Caco-2 (cell line): ENCODE measurements around the gene SYS1. TPM values are rescaled to one million over a fixed set of nuclear protein-coding genes. Genes with fewer than 3 reads are reported as not detected.

Experiments
- BruUV-seq: library from RNA; stranded (reverse); fragments of 400-500 nt; replicated peaks from 2 replicates; lab custom pipeline; 2021; lab: Mats Ljungman, UMichigan
- CTCF ChIA-PET: fragments of 300-600 bp; sonication (Branson Sonifier 250); formaldehyde crosslinking; loops from one replicate; lab custom pipeline; 2022; ENCODE audit warnings: antibody characterized with exemption; lab: Charles Lee
- POLR2A ChIA-PET: fragments of 300-600 bp; sonication (Branson Sonifier 250); formaldehyde crosslinking; loops from one replicate; lab custom pipeline; 2022; ENCODE audit warnings: antibody characterized with exemption; lab: Charles Lee
- DNase-seq, 2 experiments: peaks; one replicate each; pipeline versions ENCODE4 v3.0.0 to v3.0.0-alpha.2; 2020 to 2022
- H3K27me3 ChIP-seq: replicated peaks from 2 replicates; pipeline ENCODE4 v1.6.0; 2011; ENCODE audit warnings: low read length; ENCODE audit not compliant: control insufficient read depth, insufficient read depth
- H3K36me3 ChIP-seq: 2 replicates; pipeline ENCODE4 v1.5.1; 2011; ENCODE audit warnings: low read length; ENCODE audit not compliant: control insufficient read depth, insufficient read depth
- H3K4me1 ChIP-seq: fragments of 250-450 bp; sonication (Bioruptor Pico); 2 replicates; pipeline ENCODE4 v1.5.1; 2020; ENCODE audit warnings: mild to moderate bottlenecking
- H3K4me3 ChIP-seq: 2 replicates; pipeline ENCODE4 v1.5.1; 2011; ENCODE audit warnings: low read depth, mild to moderate bottlenecking, control low read depth, low read length
- H3K9me3 ChIP-seq: fragments of 250-450 bp; sonication (Bioruptor Pico); 2 replicates; pipeline ENCODE4 v1.5.1; 2020; ENCODE audit warnings: mild to moderate bottlenecking, moderate library complexity
- H3K27ac Mint-ChIP-seq: one replicate; pipeline ENCODE4 v1.8.0; 2022; ENCODE audit warnings: mixed read lengths; ENCODE audit not compliant: unreplicated experiment
- H3K27me3 Mint-ChIP-seq: one replicate; pipeline ENCODE4 v1.8.0; 2022; ENCODE audit warnings: mixed read lengths; ENCODE audit not compliant: insufficient read depth, unreplicated experiment
- H3K36me3 Mint-ChIP-seq: one replicate; pipeline ENCODE4 v1.8.0; 2022; ENCODE audit warnings: mild to moderate bottlenecking, mixed read lengths; ENCODE audit not compliant: insufficient read depth, unreplicated experiment
- H3K4me1 Mint-ChIP-seq: one replicate; pipeline ENCODE4 v1.8.0; 2022; ENCODE audit warnings: low read depth, mixed read lengths; ENCODE audit not compliant: unreplicated experiment
- H3K4me3 Mint-ChIP-seq: one replicate; pipeline ENCODE4 v1.8.0; 2022; ENCODE audit warnings: mild to moderate bottlenecking, moderate library complexity, mixed read lengths; ENCODE audit not compliant: unreplicated experiment
- H3K9me3 Mint-ChIP-seq: one replicate; pipeline ENCODE4 v1.8.0; 2022; ENCODE audit warnings: mixed read lengths; ENCODE audit not compliant: unreplicated experiment
- CTCF ChIP-seq, 2 experiments: fragments of 200-600 bp in 1 of 2; IDR thresholded peaks; 1 replicate in 1 of 2; 2 replicates in 1 of 2; pipeline versions ENCODE4 v1.5.1 to v1.8.0; 2011 to 2022; ENCODE audit warnings: antibody characterized with exemption in 1 of 2, control low read depth in 1 of 2, inconsistent platforms in 1 of 2, low read depth in 1 of 2, low read length in 1 of 2, mild to moderate bottlenecking in 1 of 2, moderate library complexity in 1 of 2; ENCODE audit not compliant: insufficient read depth in 1 of 2, severe bottlenecking in 1 of 2, unreplicated experiment in 1 of 2
- intact Hi-C: fragments of 100-400 bp; cut with micrococcal nuclease; formaldehyde crosslinking; loops from one replicate; pipeline ENCODE4 v1.10.0; 2022; ENCODE audit not compliant: unreplicated experiment
- total RNA-seq: library from RNA; stranded (reverse); gene quantifications from 2 replicates; pipeline ENCODE4 v1.2.3, GENCODE V29; 2022

The SYS1 gene
- total RNA-seq, 1 experiment from 2014 or later, result 62.1 TPM

GRCh38 chr20:45407067-45407745, 44.2 kb downstream of the SYS1 start:
- TSS peak; percentile 21 for BruUV-seq
- H3K27me3 Mint-ChIP-seq, result no peaks in the 10 kb centered on the region
- peak overlapping the region; percentile 60 for H3K27ac Mint-ChIP-seq
- no peaks in the 10 kb centered on the region for H3K4me1 Mint-ChIP-seq
- peaks cover 9% of the 10 kb centered on the region for H3K9me3 Mint-ChIP-seq
- no peaks in the 10 kb centered on the region for H3K9me3 ChIP-seq
- ChIA-PET CTCF (interaction anchor here (0.6 to 2.1 kb wide), 10 partner anchors 8 to 527 kb away, joined by 3 to 17 read pairs (median 5); partner anchors contain the start of genes PIGT and SYS1), POLR2A (interaction anchor here (0.6 to 2.6 kb wide), 4 partner anchors 9 to 172 kb away, joined by 3 to 8 read pairs (median 4); partner anchors contain the start of genes PIGT, SYS1 and WFDC8)
- peaks cover 2% of the 10 kb centered on the region; the same call in 1 of the 2 replicates for H3K36me3 ChIP-seq
- no peaks in the 10 kb centered on the region for H3K4me1 ChIP-seq
- intact Hi-C loops, result no loop called here
- peaks cover 13% of the 10 kb centered on the region for H3K36me3 Mint-ChIP-seq
- H3K4me3 Mint-ChIP-seq, result peak overlapping the region; percentile 84
- no peaks in the 10 kb centered on the region for H3K27me3 ChIP-seq
- peak in 1 of 2 experiments; percentile 44 for DNase-seq
- TF ChIP-seq CTCF (IDR thresholded peaks at IDR 0.05; ENCODE audit: insufficient read depth in 1 of 2, low read depth in 1 of 2, low read length in 1 of 2, severe bottlenecking in 1 of 2, unreplicated experiment in 1 of 2), result no peak
- peak overlapping the region; percentile 98 for H3K4me3 ChIP-seq

- Mint-ChIP-seq H3K9me3 (peaks cover under 1% of the 10 kb centered on the region), H3K4me3 (peak within 1 kb of the TSS; percentile 84), H3K27me3 (no peaks in the 10 kb centered on the region), H3K36me3 (peaks cover 13% of the 10 kb centered on the region), H3K27ac (peak within 1 kb of the TSS; percentile 60), H3K4me1 (no peaks in the 10 kb centered on the region)
- H3K4me1 ChIP-seq, result no peaks in the 10 kb centered on the region
- CTCF ChIA-PET, result interaction anchor here (0.7 to 2.1 kb wide), 6 partner anchors 10 to 107 kb away, joined by 4 to 17 read pairs (median 8); partner anchors contain the start of gene SYS1
- peak within 1 kb of the TSS; percentile 98 for H3K4me3 ChIP-seq
- intact Hi-C loops, result no loop called here
- no peak for DNase-seq
- no peak for TF ChIP-seq CTCF (IDR thresholded peaks at IDR 0.05; ENCODE audit: insufficient read depth in 1 of 2, low read depth in 1 of 2, low read length in 1 of 2, severe bottlenecking in 1 of 2, unreplicated experiment in 1 of 2)
- H3K9me3 ChIP-seq, result no peaks in the 10 kb centered on the region
- H3K36me3 ChIP-seq, result peaks cover 2% of the 10 kb centered on the region; the same call in 1 of the 2 replicates
- POLR2A ChIA-PET, result interaction anchor here (1.6 to 2.6 kb wide), 2 partner anchors 8 to 45 kb away, joined by 6 to 8 read pairs; partner anchors contain the start of genes PIGT and SYS1
- H3K27me3 ChIP-seq, result no peaks in the 10 kb centered on the region
- BruUV-seq, result no TSS peak
Observed at GRCh38 chr20:45407783-45408645, 45.1 kb downstream of the SYS1 start, which contains the start of gene DBNDD2. TSS of gene DBNDD2 (plus strand) at chr20:45408289. CDS start at chr20:45408468, 179 bp downstream.
